HG03520 (cell line): Measurements from ENCODE around the gene PZP.
"Not testable (repeated sequence)": the region's sequence is repeated elsewhere in the genome, so short reads cannot be mapped to it uniquely, and the experiment has no call there.

Experiments
- ATAC-seq: cut with Tn5 transposase; IDR thresholded peaks from one replicate; pipeline ENCODE4 v1.9.1; 2021; ENCODE audit warnings: mild to moderate bottlenecking, moderate library complexity; ENCODE audit not compliant: unreplicated experiment

The PZP gene

GRCh38 chr12:9184276-9184675 lies 23.9 kb downstream of the PZP start:
- no peak for ATAC-seq

GRCh38 chr12:9180810-9181209 lies 27.4 kb downstream of the PZP start:
- ATAC-seq = no peak

- no peak for ATAC-seq
Measured at GRCh38 chr12:9179781-9180180, 28.4 kb downstream of the PZP start.

- no peak for ATAC-seq
Measured at GRCh38 chr12:9169979-9170634, 38.1 kb downstream of the PZP start.

- ATAC-seq = not testable (repeated sequence)
Measured at GRCh38 chr12:9167345-9167744, 40.9 kb downstream of the PZP start.

DNA sequence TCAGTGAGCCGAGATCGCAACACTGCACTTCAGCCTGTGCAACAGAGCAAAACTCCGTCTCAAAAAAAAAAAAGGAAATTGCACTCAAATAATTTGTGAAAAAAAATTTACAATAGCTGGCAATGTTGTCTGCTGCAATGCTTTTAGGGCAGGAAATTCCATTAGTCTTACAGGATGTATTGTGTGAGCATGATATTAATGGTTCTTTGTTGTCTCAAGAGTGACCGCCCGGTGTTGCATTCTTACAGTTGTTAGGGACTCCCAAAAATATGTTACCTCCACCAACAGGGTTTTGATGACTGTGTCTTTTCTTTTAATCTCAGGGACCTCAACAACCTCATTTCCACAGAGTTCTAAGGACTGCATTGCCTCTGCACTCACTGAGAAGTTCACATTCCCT lies 44.8 kb downstream of the PZP start:
- ATAC-seq = no peak

DNA sequence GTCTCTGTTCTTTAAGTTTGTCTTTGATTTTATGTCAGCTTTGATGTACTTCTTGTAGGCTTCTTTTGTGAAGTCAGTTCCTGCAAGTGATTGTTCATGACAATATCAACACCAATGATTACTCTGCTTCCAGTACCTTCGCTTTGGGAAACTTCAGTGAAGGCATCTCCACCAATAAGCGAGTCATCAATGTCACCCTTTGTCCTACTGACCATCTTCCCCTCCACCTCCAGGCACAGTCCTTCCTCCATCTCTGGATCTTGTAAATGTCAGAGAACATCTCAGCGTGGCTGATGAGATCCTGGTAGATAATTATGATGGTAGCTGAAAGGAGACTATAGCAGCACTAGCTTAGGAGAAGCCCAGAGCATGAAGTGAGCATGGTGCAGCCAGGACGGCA lies 52.1 kb downstream of the PZP start:
- no peak for ATAC-seq

DNA sequence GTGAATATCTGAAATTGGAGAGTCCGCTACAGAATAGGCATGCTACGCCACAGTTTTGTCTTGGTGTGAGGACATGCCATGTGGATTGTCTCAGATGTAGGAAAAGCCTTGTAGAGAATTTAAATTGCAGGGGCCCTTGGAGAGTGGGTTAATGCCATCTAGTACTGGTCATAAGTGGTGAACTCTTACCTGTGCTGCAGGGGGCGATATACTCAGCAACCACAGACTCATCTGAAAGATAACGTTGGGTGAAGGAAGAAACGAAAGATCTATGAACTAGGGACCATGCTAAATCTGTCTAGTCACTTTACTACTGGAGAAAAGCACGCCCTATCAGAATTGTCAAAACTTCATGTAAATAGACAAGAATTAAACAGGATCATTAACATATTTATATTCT lies 58.8 kb downstream of the PZP start:
- no peak for ATAC-seq

GRCh38 chr12:9148926-9149325 lies 59.3 kb downstream of the PZP start:
- ATAC-seq = no peak

DNA sequence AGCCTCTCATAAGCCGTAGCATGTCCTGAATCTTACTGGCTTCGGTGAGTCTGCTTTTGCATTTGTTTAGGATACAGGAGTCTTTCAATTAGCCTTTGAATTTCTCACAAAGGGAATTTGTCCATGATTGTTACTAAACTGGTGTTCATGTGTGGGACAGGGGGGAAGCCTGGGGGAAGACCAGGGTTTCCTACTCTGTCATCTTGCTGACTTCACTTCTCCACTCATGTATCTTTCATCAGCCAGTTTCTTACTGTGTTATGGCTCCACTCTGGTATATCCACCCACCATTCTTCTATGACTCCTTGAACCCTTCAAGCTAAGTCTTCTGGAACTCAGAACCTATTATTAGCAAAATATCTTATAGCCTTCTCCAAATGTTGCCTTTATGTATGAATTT lies 60.7 kb downstream of the PZP start:
- no peak for ATAC-seq

- no peak for ATAC-seq
Measured at GRCh38 chr12:9144730-9145106, 63.5 kb downstream of the PZP start.

DNA sequence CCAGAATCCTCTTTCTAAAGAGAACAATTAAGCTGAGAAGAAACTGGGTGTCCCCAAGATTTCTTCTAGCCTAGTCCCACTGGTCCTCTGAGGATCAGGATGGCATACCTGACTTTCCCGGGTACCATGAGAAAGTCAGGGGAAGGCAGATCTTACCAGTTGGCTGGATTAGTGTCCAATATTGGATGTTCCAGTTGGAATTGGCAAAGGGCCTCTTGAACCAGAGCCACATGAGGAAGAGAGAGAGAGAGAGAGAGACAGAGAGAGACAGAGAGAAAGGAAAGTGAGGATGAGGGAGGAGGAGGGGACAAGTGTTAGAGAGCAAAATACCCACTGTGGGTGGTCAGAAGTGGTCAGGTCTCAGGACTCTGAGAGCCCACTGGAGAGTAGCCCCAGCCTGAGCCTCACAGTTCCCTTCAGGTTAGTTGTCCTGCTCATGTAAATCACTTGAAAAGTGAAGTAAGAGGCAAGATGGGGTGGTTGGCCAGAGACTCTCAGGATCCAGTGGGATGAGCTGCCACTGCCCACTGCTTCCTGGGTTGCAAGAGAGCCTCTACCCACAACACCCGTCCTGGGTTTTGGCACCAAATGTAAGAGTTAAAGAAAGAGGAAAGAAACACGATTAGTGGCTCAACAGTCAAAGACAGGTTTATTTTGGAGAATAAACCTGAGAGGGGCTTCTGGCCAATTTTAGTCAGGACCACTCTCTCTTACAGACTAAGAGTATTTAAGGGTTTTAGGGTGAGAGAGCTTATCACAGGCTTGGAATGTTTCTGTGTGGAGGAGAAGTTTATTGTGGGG lies 64.1 kb downstream of the PZP start:
- ATAC-seq = no peak

DNA sequence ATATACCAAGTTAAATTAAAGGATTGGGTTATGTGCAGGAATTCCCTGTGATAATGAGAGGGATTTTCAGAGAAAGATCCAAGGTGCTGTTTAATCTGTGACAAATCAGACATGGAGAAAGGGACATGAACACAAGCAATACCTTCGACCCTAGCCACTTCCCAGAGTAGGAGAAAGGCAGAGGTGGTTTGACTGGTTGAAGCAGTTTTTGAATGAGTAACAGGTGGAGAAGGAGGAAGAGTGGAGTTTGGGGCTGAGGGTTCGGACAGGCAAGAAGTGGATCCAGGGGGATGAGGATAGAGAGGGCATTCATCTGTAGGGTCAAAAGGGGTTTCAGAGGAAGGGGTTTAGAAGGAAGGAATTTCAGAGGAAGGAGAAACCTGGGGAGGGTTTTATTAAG lies 65.1 kb downstream of the PZP start:
- ATAC-seq = no peak

GRCh38 chr12:9139588-9140290 lies 68.5 kb downstream of the PZP start:
- not testable (repeated sequence) for ATAC-seq

DNA sequence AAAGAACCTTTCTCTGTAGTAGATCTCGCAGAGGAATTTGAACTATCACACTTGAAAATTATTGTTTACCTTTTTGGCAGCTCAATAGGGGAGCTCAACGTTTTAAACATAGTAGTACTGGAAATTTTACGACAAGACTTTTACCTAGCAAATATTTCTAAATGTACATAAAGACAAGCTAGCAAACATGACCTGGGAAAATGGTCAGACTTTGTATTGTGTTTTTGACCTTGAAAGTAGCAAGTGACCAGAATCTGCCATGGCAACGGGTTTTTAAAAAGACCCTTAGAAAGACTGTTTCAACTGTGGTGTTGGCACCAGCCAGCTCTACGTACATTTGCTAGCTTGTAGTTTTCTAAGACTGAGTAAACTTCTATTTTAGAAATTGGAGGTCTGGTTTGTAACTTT lies 72.3 kb downstream of the PZP start:
- no peak for ATAC-seq

DNA sequence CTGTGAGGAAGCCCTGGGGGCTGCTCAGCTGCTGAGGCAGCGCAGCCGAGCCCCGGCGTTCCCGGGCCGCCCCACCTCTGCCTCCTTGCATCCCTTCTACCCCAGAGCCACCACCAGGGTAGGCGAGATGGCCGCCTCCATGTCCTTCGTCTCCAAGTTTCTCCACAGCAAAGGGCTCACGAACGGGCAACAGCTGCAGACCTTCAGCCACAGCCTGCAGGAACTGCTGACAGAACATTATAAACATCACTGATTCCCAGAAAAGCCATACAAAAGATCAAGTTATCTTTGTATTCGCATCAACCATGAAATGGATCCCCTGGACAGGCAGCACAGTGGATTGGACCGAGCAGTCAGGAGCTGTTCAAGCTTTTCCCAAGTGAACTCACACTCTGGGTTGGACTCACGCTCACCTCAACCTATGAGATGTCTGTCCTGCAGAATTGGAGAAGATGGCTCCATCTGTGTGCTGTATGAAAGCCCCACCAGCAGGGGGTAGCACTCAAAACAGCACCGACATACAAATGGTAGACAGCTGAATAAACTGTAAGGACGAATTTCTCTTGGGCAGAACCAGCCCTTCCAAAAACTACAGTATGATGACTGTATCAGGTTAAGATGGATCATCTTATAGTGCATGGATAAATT lies 73.1 kb downstream of the PZP start:
- ATAC-seq = no peak

- no peak for ATAC-seq
Measured at GRCh38 chr12:9133216-9133916, 74.8 kb downstream of the PZP start.

DNA sequence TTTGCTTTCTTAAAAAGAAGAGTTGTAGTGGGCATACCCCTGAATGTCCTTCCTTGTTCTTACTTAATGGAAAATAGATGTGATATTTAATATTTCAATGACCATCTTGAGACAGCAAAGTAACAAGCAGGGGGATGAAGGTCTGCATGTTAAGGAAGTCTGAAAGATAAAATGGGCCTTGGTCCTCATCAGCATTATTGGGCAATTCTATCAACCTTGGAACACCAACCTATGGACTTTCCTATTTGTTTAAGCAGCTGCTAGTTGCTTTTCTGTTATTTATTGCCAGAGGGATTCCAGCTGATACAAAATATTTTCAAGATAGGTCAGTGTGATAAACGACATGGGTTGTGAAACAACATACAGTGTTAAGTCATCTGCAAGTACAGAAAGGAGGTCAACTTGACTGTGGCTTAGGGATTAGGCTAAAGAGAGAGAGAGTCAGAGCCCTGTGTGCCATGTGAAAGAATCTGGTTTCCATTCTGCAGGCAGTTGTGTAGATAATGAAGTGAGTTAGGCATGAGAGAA lies 76.1 kb downstream of the PZP start:
- ATAC-seq = no peak

DNA sequence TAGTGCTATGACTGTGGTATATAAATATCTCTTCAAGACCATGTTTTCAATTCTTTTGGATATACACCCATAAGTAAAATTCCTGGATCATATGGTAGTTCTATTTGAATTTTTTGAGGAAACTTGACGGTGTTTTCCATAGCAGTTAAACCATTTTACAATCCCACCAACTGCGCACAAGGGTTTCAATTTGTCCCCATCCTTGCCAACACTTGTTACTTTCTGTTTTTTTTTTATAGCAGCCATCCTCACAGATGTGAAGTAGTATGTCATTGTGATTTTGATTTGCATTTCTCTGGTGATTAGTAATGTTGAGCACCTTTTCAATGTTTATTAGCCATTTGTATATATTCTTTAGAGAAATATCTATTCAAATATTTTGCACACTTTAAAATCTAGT lies 78.0 kb downstream of the PZP start:
- no peak for ATAC-seq

DNA sequence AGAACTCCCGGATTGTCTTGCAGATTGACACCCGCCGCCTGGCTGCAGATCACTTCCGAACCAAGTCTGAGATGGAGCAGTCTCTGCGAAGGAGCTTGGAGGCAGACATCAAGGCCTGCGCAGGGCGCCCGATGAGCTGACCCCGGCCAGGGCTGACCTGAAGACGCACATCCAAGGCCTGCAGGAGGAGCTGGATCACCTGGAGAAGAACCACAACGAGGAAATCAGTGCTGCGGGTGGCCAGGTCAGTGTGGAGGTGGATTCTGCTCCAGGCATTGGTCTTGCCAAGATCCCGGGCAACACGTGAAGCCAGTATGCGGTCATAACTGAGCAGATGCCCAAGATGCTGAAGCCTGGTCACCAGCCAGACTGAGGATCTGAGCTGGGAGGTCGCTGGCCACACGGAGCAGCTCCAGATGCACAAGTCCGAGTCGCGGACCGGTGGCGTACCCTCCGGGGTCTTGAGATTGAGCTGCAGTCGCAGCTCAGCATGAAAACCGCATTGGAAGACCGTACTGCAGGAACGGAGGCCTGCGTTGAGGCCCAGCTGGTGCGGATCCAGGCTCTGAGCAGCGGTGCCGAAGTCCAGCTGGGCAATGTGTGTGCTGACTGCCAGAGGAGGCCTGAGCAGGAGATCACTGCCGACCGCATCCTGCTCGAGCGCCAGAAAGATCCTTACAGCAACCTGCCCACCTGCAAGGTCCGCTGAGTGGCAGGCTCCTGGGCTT lies 80.1 kb downstream of the PZP start:
- ATAC-seq = no peak
